Measurements from ENCODE around the gene VSTM1.

VSTM1 gene

DNA sequence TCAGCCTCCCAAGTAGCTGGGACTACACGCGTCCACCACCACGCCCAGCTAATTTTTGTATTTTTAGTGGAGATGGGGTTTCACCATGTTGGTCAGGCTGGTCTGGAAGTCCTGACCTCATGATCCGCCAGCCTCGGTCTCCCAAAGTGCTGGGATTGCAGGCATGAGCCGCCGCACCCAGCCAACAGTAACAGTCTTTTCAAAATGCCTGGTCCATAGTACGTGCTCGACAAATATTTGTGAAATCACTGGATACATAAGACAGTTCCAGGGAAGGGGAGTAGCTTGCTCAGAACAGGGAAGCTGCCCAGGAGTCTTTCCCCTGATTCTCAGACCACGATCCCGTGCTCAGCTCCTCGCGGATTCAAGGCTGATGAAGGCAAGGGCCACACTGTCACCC, 41.8 kb downstream of the VSTM1 start:
- DNase-seq (ENCODE audit: low spot score): no peak

DNA sequence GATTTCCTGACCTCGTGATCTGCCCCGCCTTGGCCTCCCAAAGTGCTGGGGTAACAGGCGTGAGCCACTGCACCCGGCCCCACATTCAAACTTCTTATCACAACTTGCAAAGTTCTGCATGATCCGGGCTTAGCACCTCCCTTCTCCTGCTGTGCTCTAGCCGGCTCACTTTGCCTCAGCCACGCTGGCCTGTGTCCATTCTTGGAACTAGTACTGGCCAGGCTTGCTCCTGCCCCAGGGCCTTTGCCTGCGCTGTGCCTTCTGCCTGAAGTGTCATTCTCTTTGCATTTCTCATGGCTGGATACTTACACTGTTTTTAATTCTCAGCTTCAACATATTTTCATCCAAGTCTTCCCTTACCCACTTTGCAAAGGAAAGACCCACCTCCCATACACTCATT, 42.3 kb downstream of the VSTM1 start:
- TF ChIP-seq CTCF (IDR thresholded peaks at IDR 0.05; ENCODE audit: extremely low read depth, missing control alignments): no peak
- DNase-seq (ENCODE audit: low spot score): no peak

More for the DNA sequence above, 41.8 kb downstream of the VSTM1 start:
- no peak for TF ChIP-seq CTCF (IDR thresholded peaks at IDR 0.05; ENCODE audit: extremely low read depth, missing control alignments)

DNA sequence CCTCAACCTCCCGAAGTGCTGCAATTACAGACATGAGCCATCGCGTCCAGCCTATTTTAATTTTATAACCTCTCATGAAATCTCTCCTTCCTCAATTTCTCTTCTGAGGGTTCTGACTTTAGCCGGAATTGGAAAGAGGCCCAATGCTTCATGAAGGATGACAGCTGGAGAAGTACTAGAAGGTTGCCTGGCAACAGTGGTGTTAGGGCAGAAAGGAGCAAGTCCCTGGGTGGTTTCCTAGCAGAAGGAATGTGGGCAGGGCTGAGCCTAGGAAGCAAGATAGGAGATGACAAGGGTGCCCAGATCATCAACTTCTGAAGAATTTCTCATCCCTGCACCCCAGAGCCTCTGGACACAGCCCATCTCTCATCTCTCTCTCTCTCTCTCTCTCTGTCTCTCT, 46.4 kb downstream of the VSTM1 start:
- no peak for TF ChIP-seq CTCF (IDR thresholded peaks at IDR 0.05; ENCODE audit: extremely low read depth, missing control alignments)
- DNase-seq (ENCODE audit: low spot score): no peak

- TF ChIP-seq CTCF (IDR thresholded peaks at IDR 0.05; ENCODE audit: extremely low read depth, missing control alignments): no peak
- DNase-seq (ENCODE audit: low spot score): no peak
Observed at GRCh38 chr19:54014920-54015560, 48.7 kb downstream of the VSTM1 start.

GRCh38 chr19:54013866-54014265, 49.8 kb downstream of the VSTM1 start:
- DNase-seq (ENCODE audit: low spot score): no peak
- no peak for TF ChIP-seq CTCF (IDR thresholded peaks at IDR 0.05; ENCODE audit: extremely low read depth, missing control alignments)

GRCh38 chr19:54011507-54012211, 52.0 kb downstream of the VSTM1 start:
- TF ChIP-seq CTCF (IDR thresholded peaks at IDR 0.05; ENCODE audit: extremely low read depth, missing control alignments): no peak
- DNase-seq (ENCODE audit: low spot score): no peak

- TF ChIP-seq CTCF (IDR thresholded peaks at IDR 0.05; ENCODE audit: extremely low read depth, missing control alignments): no peak
- DNase-seq (ENCODE audit: low spot score): no peak
Observed at GRCh38 chr19:54010474-54010873, 53.2 kb downstream of the VSTM1 start.
